Upper lobe of left lung (tissue), 6 donors: ENCODE data around the gene LRIG2. TPM values are rescaled to one million over a fixed set of nuclear protein-coding genes. Genes with fewer than 3 reads are reported as not detected.

ENCODE experiments used
- ATAC-seq, 2 donors: fragments of 200-7000 bp; cut with Tn5 transposase; one replicate each; pipeline ENCODE4 v1.9.1; 2022; ENCODE audit warnings: mild to moderate bottlenecking in 2 of 2, moderate library complexity in 2 of 2; ENCODE audit not compliant: low FRiP score in 2 of 2
- DNase-seq, 2 donors: peaks; one replicate each; pipeline ENCODE4 v3.0.0-alpha.2; 2019 to 2020
- H3K27ac ChIP-seq, 4 donors: fragments of 200-600 bp; sonication (generic); one replicate each; pipeline ENCODE4 v1.5.1; 2016 to 2019
- H3K27me3 ChIP-seq, 4 donors: fragments of 200-600 bp; sonication (generic); one replicate each; pipeline ENCODE4 v1.5.1; 2017 to 2019
- H3K36me3 ChIP-seq, 4 donors: fragments of 200-600 bp; sonication (generic); one replicate each; pipeline ENCODE4 v1.5.1; 2016 to 2019
- H3K4me1 ChIP-seq, 4 donors: fragments of 200-600 bp; sonication (generic); one replicate each; pipeline ENCODE4 v1.5.1; 2018 to 2019
- H3K4me3 ChIP-seq, 4 donors: fragments of 200-600 bp; sonication (generic); one replicate each; pipeline ENCODE4 v1.5.1; 2017 to 2019; ENCODE audit warnings: mild to moderate bottlenecking in 2 of 4, moderate library complexity in 1 of 4
- H3K9me3 ChIP-seq, 4 donors: fragments of 200-600 bp; sonication (generic); one replicate each; pipeline ENCODE4 v1.5.1; 2018 to 2019
- EP300 ChIP-seq, 4 donors: sonication (generic); formaldehyde crosslinking; IDR thresholded peaks; one replicate each; pipeline ENCODE4 v1.5.1; 2017; ENCODE audit warnings: antibody characterized with exemption in 4 of 4, control low read depth in 2 of 4
- POLR2A ChIP-seq, 4 donors: fragments of 450-650 bp; IDR thresholded peaks; one replicate each; pipeline ENCODE4 v1.5.1; 2016 to 2017; ENCODE audit warnings: antibody characterized with exemption in 4 of 4, mild to moderate bottlenecking in 2 of 4
- POLR2AphosphoS5 ChIP-seq, 2 donors: sonication (generic); formaldehyde crosslinking; IDR thresholded peaks; one replicate each; pipeline ENCODE4 v1.5.1; 2017; ENCODE audit warnings: antibody characterized with exemption in 2 of 2
- WGBS, 2 donors: methylation state at CpG; one replicate each; pipeline ENCODE4 v1.1.5; 2017 to 2018; 5-methylcytosine and 5-hydroxymethylcytosine counted together
- total RNA-seq, 6 donors: library from RNA; depleted of rRNA in 4 of 6; stranded (reverse); fragments of >200 nt in 4 of 6; gene quantifications; one replicate each; pipeline versions ENCODE4 v1.1.0 to v1.2.1, GENCODE V29; 2016 to 2021
- TF ChIP-seq, protein P1 (sequence below), 6 experiments: fragments of 450-650 bp in 4 of 6; fragments of 200-600 bp in 2 of 6; sonication (generic) in 2 of 6; IDR thresholded peaks; one replicate each; pipeline ENCODE4 v1.5.1; 2016 to 2019; ENCODE audit warnings: antibody characterized with exemption in 6 of 6
- donor health status: DM: no; HTN: no; CAD: no; lungs with moderate emphysema.
- donor health status: DM: no; HTN: yes; CAD: no; lungs with severe emphysema.

LRIG2 gene
- total RNA-seq, 6 donors from 2014 or later, result 4.2 to 21.1 (median 11.8) TPM

DNA sequence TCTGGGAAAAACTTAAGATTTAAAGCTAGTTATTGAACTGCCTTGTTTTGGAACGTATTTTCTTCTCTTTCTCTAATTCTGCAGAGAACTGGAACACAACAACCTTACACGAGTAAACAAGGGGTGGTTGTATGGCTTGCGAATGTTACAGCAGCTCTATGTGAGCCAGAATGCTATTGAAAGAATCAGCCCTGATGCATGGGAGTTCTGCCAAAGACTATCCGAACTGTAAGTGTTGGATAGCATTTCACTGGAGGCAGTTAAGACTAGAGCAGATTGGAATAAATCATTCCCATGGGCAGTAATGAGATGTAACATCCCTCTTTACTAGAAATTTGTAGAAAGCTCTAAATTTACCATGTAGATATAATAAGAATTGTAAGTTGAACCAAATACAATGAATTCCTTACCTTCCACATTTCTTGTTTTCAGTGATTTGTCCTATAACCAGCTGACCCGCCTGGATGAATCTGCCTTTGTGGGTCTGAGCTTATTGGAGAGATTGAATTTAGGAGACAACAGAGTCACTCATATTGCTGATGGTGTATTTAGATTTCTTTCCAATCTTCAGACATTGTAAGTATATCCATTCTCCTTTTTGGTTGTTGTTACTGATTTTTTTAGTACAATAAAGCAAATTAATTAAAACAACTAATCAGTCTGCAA lies 22.9 kb downstream of the LRIG2 start:
- 84 to 87% methylated on average over 5 of the region's 5 CpGs for whole genome bisulfite sequencing, 2 donors
- H3K36me3 ChIP-seq, result peaks cover 24 to 80% (median 54%) of the 10 kb centered on the region in 4 donors
- ATAC-seq (no peak), DNase-seq (no peak)
- H3K4me3 ChIP-seq, result no peak overlapping the region
- H3K27ac ChIP-seq, result no peak overlapping the region
- TF ChIP-seq, protein P1, sequence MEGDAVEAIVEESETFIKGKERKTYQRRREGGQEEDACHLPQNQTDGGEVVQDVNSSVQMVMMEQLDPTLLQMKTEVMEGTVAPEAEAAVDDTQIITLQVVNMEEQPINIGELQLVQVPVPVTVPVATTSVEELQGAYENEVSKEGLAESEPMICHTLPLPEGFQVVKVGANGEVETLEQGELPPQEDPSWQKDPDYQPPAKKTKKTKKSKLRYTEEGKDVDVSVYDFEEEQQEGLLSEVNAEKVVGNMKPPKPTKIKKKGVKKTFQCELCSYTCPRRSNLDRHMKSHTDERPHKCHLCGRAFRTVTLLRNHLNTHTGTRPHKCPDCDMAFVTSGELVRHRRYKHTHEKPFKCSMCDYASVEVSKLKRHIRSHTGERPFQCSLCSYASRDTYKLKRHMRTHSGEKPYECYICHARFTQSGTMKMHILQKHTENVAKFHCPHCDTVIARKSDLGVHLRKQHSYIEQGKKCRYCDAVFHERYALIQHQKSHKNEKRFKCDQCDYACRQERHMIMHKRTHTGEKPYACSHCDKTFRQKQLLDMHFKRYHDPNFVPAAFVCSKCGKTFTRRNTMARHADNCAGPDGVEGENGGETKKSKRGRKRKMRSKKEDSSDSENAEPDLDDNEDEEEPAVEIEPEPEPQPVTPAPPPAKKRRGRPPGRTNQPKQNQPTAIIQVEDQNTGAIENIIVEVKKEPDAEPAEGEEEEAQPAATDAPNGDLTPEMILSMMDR (IDR thresholded peaks at IDR 0.05), result no peak
- TF ChIP-seq POLR2AphosphoS5 (IDR thresholded peaks at IDR 0.05), result no peak
- no peak for TF ChIP-seq EP300 (IDR thresholded peaks at IDR 0.05)
- no peak for TF ChIP-seq POLR2A (IDR thresholded peaks at IDR 0.05)
- peaks cover 0 to 2% (median 0%) of the 10 kb centered on the region in 4 donors for H3K4me1 ChIP-seq
- no peaks in the 10 kb centered on the region for H3K27me3 ChIP-seq
- H3K9me3 ChIP-seq, result no peaks in the 10 kb centered on the region

DNA sequence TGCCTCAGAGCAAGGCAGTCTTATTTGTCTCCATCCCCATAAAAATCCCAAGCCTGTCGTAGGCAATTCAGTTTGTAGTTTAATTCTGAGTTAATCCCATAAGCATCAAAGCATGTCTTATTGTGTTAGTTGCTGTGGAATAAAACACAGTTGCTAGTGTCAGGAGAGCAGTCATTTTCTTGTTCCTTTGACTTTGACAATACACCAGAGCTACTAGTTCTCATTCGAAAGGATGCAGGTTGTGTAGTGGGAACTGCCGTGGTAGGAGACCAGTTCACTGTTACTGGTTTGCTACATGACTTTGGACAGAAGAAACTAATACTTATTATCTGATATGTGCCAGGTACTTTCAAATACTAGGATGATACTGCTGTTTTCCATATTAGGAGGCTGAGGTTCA lies 23.5 kb downstream of the LRIG2 start:
- 90 to 95% methylated on average over 3 of the region's 3 CpGs for WGBS, 2 donors
- Histone ChIP-seq H3K4me3 (no peak overlapping the region), H3K9me3 (no peaks in the 10 kb centered on the region), H3K27me3 (no peaks in the 10 kb centered on the region), H3K36me3 (peaks cover 24 to 86% (median 57%) of the 10 kb centered on the region in 4 donors), H3K4me1 (no peaks in the 10 kb centered on the region), H3K27ac (no peak overlapping the region)
- TF ChIP-seq, protein P1 (IDR thresholded peaks at IDR 0.05), result no peak
- TF ChIP-seq POLR2AphosphoS5 (IDR thresholded peaks at IDR 0.05) (no peak), EP300 (IDR thresholded peaks at IDR 0.05) (no peak), POLR2A (IDR thresholded peaks at IDR 0.05) (no peak)
- ATAC-seq (no peak), DNase-seq (no peak)

DNA sequence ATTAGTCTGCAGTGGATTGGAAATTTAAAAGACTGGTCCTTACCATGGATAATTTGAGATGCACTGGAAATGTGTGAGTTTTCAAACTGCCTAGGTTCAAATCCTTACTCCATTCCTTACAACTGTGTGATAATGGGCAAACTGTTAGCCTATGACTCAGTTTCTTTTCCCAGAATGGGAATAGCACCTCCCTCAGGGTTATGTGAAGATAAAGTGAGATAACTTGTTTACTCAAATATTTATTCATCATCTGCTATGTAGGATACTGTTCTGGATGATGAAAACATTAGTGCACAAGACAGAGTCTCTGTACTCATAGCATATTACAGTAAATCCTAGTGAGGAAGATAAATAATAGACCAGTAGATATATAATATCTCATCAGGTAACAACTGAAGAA lies 28.6 kb downstream of the LRIG2 start:
- ATAC-seq (no peak), DNase-seq (no peak)
- no peak overlapping the region for H3K4me3 ChIP-seq
- no peak for TF ChIP-seq POLR2A (IDR thresholded peaks at IDR 0.05)
- TF ChIP-seq POLR2AphosphoS5 (IDR thresholded peaks at IDR 0.05), result no peak
- TF ChIP-seq EP300 (IDR thresholded peaks at IDR 0.05), result no peak
- TF ChIP-seq, protein P1 (IDR thresholded peaks at IDR 0.05), result no peak
- no peaks in the 10 kb centered on the region for H3K4me1 ChIP-seq
- no peaks in the 10 kb centered on the region for H3K27me3 ChIP-seq
- H3K36me3 ChIP-seq, result peaks cover 28 to 98% (median 64%) of the 10 kb centered on the region in 4 donors
- no peaks in the 10 kb centered on the region for H3K9me3 ChIP-seq
- no peak overlapping the region for H3K27ac ChIP-seq

DNA sequence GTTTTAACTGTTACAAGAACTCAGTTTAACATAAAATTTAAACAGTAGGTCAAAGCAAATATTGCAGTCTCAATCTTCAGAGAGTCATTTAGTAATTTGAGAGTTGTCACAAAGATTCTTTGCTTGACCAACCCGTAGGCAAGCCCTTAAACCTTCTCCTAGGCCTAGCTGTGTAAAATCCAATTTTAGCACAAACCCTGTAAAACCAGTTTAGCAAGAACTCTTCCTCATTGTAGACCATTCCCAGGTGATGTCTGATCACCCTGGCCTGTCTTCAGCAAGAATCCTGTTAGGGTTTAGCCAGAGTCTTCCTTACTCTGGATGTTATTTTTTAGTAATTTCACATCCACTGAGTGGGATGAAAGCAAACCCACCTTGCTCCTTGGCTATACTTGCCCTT lies 30.1 kb downstream of the LRIG2 start:
- DNase-seq (no peak), ATAC-seq (no peak)
- Histone ChIP-seq H3K27me3 (no peaks in the 10 kb centered on the region), H3K36me3 (peaks cover 28 to 98% (median 66%) of the 10 kb centered on the region in 4 donors), H3K4me1 (no peaks in the 10 kb centered on the region), H3K4me3 (no peak overlapping the region), H3K27ac (no peak overlapping the region), H3K9me3 (no peaks in the 10 kb centered on the region)
- WGBS, 2 donors, result 60 to 63% methylated on average over 1 of the region's 1 CpG
- TF ChIP-seq, protein P1 (IDR thresholded peaks at IDR 0.05), result no peak
- TF ChIP-seq POLR2AphosphoS5 (IDR thresholded peaks at IDR 0.05), result no peak
- TF ChIP-seq POLR2A (IDR thresholded peaks at IDR 0.05), result no peak
- no peak for TF ChIP-seq EP300 (IDR thresholded peaks at IDR 0.05)

DNA sequence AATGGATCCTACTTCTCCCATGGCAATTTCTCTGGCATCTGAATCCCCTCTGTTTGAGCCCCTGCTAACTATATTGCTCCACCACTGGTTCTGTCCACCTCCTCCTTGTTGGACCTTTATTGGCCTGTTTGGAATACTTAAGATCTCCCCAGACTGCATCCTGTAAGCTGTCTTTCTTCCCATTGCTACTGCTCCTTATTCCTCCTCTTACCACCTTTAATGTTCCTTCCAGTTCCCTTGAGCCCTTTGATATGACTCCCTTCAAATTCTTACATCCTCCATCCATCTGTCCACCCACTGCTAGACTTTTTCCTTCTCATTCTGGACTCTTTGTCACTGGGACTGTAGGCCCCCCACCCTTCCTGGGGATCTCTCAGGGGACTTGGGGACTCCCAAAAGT lies 31.0 kb downstream of the LRIG2 start:
- Histone ChIP-seq H3K36me3 (peaks cover 31 to 98% (median 70%) of the 10 kb centered on the region in 4 donors), H3K9me3 (no peaks in the 10 kb centered on the region), H3K27ac (no peak overlapping the region), H3K4me3 (no peak overlapping the region), H3K4me1 (no peaks in the 10 kb centered on the region), H3K27me3 (no peaks in the 10 kb centered on the region)
- ATAC-seq, result no peak
- TF ChIP-seq EP300 (IDR thresholded peaks at IDR 0.05) (no peak), POLR2A (IDR thresholded peaks at IDR 0.05) (no peak), POLR2AphosphoS5 (IDR thresholded peaks at IDR 0.05) (no peak)
- TF ChIP-seq, protein P1 (IDR thresholded peaks at IDR 0.05), result no peak
- no peak for DNase-seq
